MM.1S (cell line): ENCODE results near the gene BMP7.
A peak's percentile ranks its signal among the peaks of the same experiment; 100 is the strongest.

Experiments used
- DNase-seq: peaks from one replicate; pipeline ENCODE4 v3.0.0-alpha.2; 2015
- H2AFZ ChIP-seq: fragments of 300-600 bp; sonication (generic); 2 replicates; pipeline ENCODE4 v1.6.0; 2016; ENCODE audit warnings: antibody characterized with exemption, low read length
- H3F3A ChIP-seq: fragments of 300-600 bp; sonication (generic); 2 replicates; pipeline ENCODE4 v1.6.1; 2016; ENCODE audit warnings: mild to moderate bottlenecking, antibody characterized with exemption, low read length, moderate library complexity, mixed read lengths; ENCODE audit not compliant: insufficient read depth
- H3K27ac ChIP-seq: fragments of 300-600 bp; sonication (generic); 2 replicates; pipeline ENCODE4 v1.5.1; 2016; ENCODE audit warnings: mild to moderate bottlenecking, low read length
- H3K27me3 ChIP-seq: fragments of 300-600 bp; sonication (generic); replicated peaks from 2 replicates; pipeline ENCODE4 v1.6.0; 2016; ENCODE audit warnings: low read length; ENCODE audit not compliant: insufficient read depth
- H3K36me3 ChIP-seq: fragments of 300-600 bp; sonication (generic); replicated peaks from 2 replicates; pipeline ENCODE4 v1.6.1; 2016; ENCODE audit warnings: mild to moderate bottlenecking, low read length, mixed read lengths; ENCODE audit not compliant: insufficient read depth
- H3K4me1 ChIP-seq: fragments of 300-600 bp; sonication (generic); 2 replicates; pipeline ENCODE4 v1.6.1; 2016; ENCODE audit warnings: low read length, mixed read lengths
- H3K4me2 ChIP-seq: fragments of 300-600 bp; sonication (generic); 2 replicates; pipeline ENCODE4 v1.6.0; 2016; ENCODE audit warnings: low read depth, low read length
- H3K4me3 ChIP-seq: fragments of 300-600 bp; sonication (generic); 2 replicates; pipeline ENCODE4 v1.5.1; 2016; ENCODE audit warnings: low read length, mixed read lengths
- H3K79me2 ChIP-seq: fragments of 300-600 bp; sonication (generic); 2 replicates; pipeline ENCODE4 v1.6.1; 2016; ENCODE audit warnings: mixed run types, low read length, mixed read lengths
- H3K9ac ChIP-seq: fragments of 300-600 bp; sonication (generic); 2 replicates; pipeline ENCODE4 v1.6.1; 2016; ENCODE audit warnings: low read length, mixed read lengths
- H3K9me2 ChIP-seq: fragments of 300-600 bp; sonication (generic); replicated peaks from 2 replicates; pipeline ENCODE4 v1.6.1; 2016; ENCODE audit warnings: mild to moderate bottlenecking, low read length, mixed read lengths; ENCODE audit not compliant: insufficient read depth
- H3K9me3 ChIP-seq: fragments of 300-600 bp; sonication (generic); replicated peaks from 2 replicates; pipeline ENCODE4 v1.6.1; 2016; ENCODE audit warnings: mild to moderate bottlenecking, low read length, mixed read lengths; ENCODE audit not compliant: insufficient read depth
- H4K20me1 ChIP-seq: fragments of 300-600 bp; sonication (generic); 2 replicates; pipeline ENCODE4 v1.6.1; 2016; ENCODE audit warnings: mild to moderate bottlenecking, low read length, moderate library complexity, mixed read lengths; ENCODE audit not compliant: insufficient read depth
- CTCF ChIP-seq: fragments of 300-600 bp; sonication (generic); IDR thresholded peaks from 2 replicates; pipeline ENCODE4 v1.5.1; 2016; ENCODE audit warnings: antibody characterized with exemption, low read length, mixed read lengths
- EZH2 ChIP-seq: fragments of 300-600 bp; sonication (generic); optimal IDR thresholded peaks from 2 replicates; pipeline ENCODE3; 2017; ENCODE audit warnings: low read depth, mild to moderate bottlenecking, antibody characterized with exemption, low read length, mixed read lengths
- EZH2phosphoT487 ChIP-seq: fragments of 300-600 bp; sonication (generic); IDR thresholded peaks from 2 replicates; pipeline ENCODE4 v1.6.1; 2018; ENCODE audit warnings: antibody characterized with exemption, low read length

The BMP7 gene

DNA sequence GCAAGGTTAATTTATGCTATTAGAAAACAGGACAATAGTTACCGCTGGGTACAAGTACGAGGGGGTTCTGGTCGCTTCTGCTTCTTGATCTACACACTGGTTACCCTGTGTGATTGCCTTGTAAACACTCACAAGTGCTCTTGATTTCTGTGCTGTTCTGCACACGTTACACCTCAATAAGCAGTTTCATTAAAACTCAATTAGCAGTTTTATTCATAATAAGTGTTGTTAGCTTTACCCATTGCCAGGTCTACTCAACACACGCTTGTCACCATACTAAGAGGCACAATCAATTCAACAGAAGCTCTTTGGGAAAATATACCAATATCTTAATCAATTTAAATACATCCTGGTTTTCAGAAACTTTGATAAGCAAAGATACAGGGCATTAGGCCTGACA, 20.4 kb downstream of the BMP7 start:
- Histone ChIP-seq H3F3A (no peaks in the 10 kb centered on the region), H3K27ac (no peak overlapping the region), H3K4me2 (no peak overlapping the region), H3K79me2 (no peaks in the 10 kb centered on the region), H3K9me2 (no peaks in the 10 kb centered on the region), H3K4me3 (no peak overlapping the region), H3K9me3 (no peaks in the 10 kb centered on the region), H3K27me3 (no peaks in the 10 kb centered on the region), H4K20me1 (no peaks in the 10 kb centered on the region), H2AFZ (no peak overlapping the region), H3K4me1 (no peaks in the 10 kb centered on the region), H3K36me3 (no peaks in the 10 kb centered on the region), H3K9ac (no peak overlapping the region)
- DNase-seq, result no peak
- TF ChIP-seq EZH2 (no peak), CTCF (no peak), EZH2phosphoT487 (no peak)

GRCh38 chr20:57244627-57245214, 21.7 kb downstream of the BMP7 start:
- no peak for DNase-seq
- Histone ChIP-seq H3K27me3 (no peaks in the 10 kb centered on the region; the same call in 1 of the 2 replicates), H3K9me2 (no peaks in the 10 kb centered on the region), H3K79me2 (no peaks in the 10 kb centered on the region), H3K27ac (no peak overlapping the region), H4K20me1 (no peaks in the 10 kb centered on the region), H3K4me2 (no peak overlapping the region), H3K9me3 (no peaks in the 10 kb centered on the region), H3K36me3 (no peaks in the 10 kb centered on the region), H3F3A (no peaks in the 10 kb centered on the region), H3K9ac (no peak overlapping the region), H3K4me3 (no peak overlapping the region), H3K4me1 (no peaks in the 10 kb centered on the region), H2AFZ (no peak overlapping the region)
- TF ChIP-seq CTCF, result 0 out of 2 replicates have a peak, but pooled peaks have one; percentile 7
- no peak for TF ChIP-seq EZH2phosphoT487
- TF ChIP-seq EZH2, result no peak

DNA sequence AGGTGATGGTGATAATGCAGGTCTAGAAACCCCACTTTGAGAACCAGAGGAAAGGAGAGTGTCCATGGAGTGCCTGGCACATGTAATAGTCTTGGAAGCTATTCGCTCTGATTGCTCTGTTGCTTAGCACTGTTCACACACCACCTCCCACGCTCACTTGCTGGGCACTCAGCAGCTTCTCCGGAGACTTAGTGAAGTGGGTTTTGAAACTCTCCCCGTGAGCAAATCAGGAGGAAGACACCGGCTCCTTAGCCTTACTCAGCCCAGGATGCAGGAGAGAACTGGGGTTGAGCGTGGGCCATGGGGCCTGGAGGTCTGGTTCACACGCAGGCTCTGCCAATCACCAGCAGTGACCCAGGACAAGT, 22.2 kb downstream of the BMP7 start:
- Histone ChIP-seq H3K27ac (no peak overlapping the region), H2AFZ (no peak overlapping the region), H3K36me3 (no peaks in the 10 kb centered on the region), H3K9me2 (no peaks in the 10 kb centered on the region), H3K4me1 (no peaks in the 10 kb centered on the region), H3F3A (no peaks in the 10 kb centered on the region), H3K79me2 (no peaks in the 10 kb centered on the region), H3K9ac (no peak overlapping the region), H3K27me3 (no peaks in the 10 kb centered on the region; the same call in 1 of the 2 replicates), H3K9me3 (no peaks in the 10 kb centered on the region), H3K4me3 (no peak overlapping the region), H4K20me1 (no peaks in the 10 kb centered on the region), H3K4me2 (no peak overlapping the region)
- TF ChIP-seq CTCF, result no peak
- TF ChIP-seq EZH2phosphoT487, result no peak
- no peak for TF ChIP-seq EZH2
- DNase-seq, result no peak
